Motor neuron (in vitro differentiated cells): ENCODE data around the gene TMEM163. TPM values are rescaled to one million over a fixed set of nuclear protein-coding genes. Genes with fewer than 3 reads are reported as not detected.
"Not testable (repeated sequence)": the region's sequence is repeated elsewhere in the genome, so short reads cannot be mapped to it uniquely, and the experiment has no call there.

Source experiments
- ATAC-seq, 8 experiments: fragments of 200-7000 bp; cut with Tn5 transposase; replicated peaks in 6 of 8; 2 replicates each; pipeline ENCODE4 v1.8.0; 2021; ENCODE audit warnings: mild to moderate bottlenecking in 8 of 8, moderate library complexity in 8 of 8
- H3K27ac ChIP-seq, 2 donors: fragments of 250-450 bp; sonication (Bioruptor Pico); 2 replicates each; pipeline ENCODE4 v1.9.0; 2021; ENCODE audit warnings: antibody characterized with exemption in 2 of 2, mild to moderate bottlenecking in 2 of 2, moderate library complexity in 1 of 2
- H3K4me1 ChIP-seq, 2 donors: fragments of 250-450 bp; sonication (Bioruptor Pico); replicated peaks in 1 of 2; 2 replicates each; pipeline ENCODE4 v1.6.1; 2021; ENCODE audit warnings: antibody characterized with exemption in 2 of 2, mild to moderate bottlenecking in 2 of 2, moderate library complexity in 1 of 2
- H3K4me3 ChIP-seq, 5 donors: fragments of 250-450 bp; sonication (Bioruptor Pico); 2 replicates each; pipeline ENCODE4 v1.9.0; 2021; ENCODE audit warnings: antibody characterized with exemption in 5 of 5, mild to moderate bottlenecking in 5 of 5, moderate library complexity in 4 of 5
- WGBS, 10 experiments: fragments of 450-650 bp; shearing (Covaris generic); methylation state at CpG; one replicate each; pipeline ENCODE4 v1.0.0; 2022; 5-methylcytosine and 5-hydroxymethylcytosine counted together
- in situ Hi-C, 9 experiments: fragments of 400-800 bp; cut with MboI; loops; one replicate each; pipeline ENCODE4 v1.15.0; 2021; ENCODE audit warnings: low sequenced_read_pairs in 9 of 9, low pct_unique_long_range_greater_than_20kb in 2 of 9; ENCODE audit not compliant: unreplicated experiment in 9 of 9
- total RNA-seq, 8 experiments: library from RNA; unstranded; fragments of 300-600 nt; gene quantifications; 2 replicates each; pipeline versions ENCODE4 v1.2.3 to v1.2.4, GENCODE V29; 2022

The TMEM163 gene
- total RNA-seq, 8 experiments from 2014 or later: 0.31 to 11.2 (median 0.87) TPM

DNA sequence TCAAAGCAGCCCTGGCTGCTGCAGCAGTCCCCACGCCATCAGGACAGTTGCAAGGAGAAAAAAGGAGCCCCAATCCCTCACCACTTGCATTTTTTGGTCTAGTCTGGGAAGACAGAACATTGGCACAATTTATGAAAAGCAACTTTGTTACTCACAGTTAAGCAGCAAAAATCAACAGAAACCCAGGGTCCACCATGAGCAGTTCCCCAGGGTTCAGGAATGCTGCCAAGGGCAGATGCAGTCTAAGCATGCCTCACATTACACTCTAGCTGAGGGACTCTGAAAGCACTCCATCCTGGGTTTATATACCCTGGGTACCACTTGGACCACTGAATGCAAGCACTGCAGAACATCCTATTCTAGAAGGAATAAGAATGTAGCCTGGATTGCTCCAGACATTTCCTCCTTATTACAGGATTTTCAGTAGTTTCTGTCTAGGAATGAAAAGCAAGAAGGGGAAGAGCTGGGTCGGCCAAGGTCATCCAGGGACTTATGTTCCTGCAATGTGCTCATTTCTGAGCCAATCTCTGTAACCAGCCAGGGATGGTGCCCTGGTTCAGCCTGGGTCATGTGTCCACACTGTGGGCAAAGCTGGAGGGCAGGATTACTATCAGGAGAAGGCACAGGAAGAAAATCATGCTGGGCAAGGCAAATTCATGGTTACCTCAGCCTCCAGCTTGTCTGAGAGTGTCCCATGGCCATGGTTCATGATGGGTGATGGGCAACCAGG, 19.5 kb upstream of the TMEM163 start:
- Histone ChIP-seq H3K4me3 (no peak overlapping the region), H3K4me1 (no peaks in the 10 kb centered on the region), H3K27ac (no peak overlapping the region)
- in situ Hi-C loops: no loop called here
- 0 to 100% (median 80%) methylated on average over 1 to 2 of the region's 2 CpGs; no CpG with 5 or more reads in 2 of the 10 experiments for WGBS, 10 experiments
- peak in 1 of 8 experiments; percentile 63 for ATAC-seq

DNA sequence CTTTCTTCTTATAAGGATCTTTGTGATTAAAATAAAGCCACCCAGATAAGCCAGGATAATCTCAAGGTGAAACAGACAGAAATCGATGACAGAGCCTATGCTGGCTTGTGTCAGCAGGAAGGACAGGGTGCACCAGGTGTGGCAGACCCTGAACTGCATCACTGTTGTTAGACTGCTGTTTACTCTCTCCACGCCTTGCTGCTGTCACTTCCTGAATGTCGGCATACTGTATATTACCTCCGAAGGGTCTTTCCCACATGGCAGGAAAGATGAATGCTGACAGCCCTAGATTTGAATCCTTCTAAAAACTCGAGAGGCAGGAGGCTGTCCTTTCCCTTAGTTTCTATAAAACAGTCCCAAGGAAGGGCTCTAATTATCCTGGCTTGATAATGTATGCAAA, 18.9 kb upstream of the TMEM163 start:
- no peak overlapping the region for H3K4me3 ChIP-seq
- ATAC-seq: no peak
- WGBS, 10 experiments: 13 to 100% (median 63%) methylated on average over 1 to 5 of the region's 5 CpGs; no CpG with 5 or more reads in 2 of the 10 experiments
- in situ Hi-C loops: no loop called here
- no peak overlapping the region for H3K27ac ChIP-seq
- H3K4me1 ChIP-seq: no peaks in the 10 kb centered on the region

DNA sequence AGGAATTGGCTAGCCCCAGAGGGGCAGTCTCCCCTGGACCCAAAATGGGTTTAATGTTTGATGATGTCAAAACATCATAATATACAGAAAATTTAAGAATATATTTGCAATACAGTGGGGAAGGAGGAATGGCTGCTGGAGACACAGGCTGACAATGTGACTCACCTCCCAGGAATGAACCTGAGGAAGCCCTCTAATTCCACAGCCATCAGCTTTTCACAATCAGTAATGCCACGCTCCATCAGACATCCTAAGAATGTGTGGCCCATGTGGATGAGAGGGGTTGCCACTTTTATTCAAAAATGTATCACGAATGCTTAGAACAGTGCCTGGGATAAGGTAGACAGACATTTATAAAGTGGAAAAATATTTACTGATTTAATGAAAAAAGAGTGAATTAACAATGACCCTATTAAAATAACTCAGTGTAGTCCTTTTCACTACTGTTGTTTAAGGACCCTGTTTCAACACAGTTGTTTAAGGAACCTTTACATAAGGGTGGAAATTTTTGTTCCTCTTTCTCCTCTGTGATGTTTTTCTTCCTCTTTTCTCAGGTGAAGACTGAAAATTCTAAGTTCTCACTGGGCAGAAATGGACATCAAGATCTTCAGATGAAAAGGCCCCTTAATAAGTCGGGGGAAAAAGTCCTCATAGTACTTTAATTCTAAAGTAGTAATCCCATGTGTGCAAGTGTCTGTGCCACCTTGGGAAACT, 17.5 kb upstream of the TMEM163 start:
- 13 to 100% (median 71%) methylated on average over 1 to 3 of the region's 3 CpGs; no CpG with 5 or more reads in 1 of the 10 experiments for WGBS, 10 experiments
- H3K4me3 ChIP-seq: no peak overlapping the region
- H3K4me1 ChIP-seq: no peaks in the 10 kb centered on the region
- in situ Hi-C loops: no loop called here
- no peak overlapping the region for H3K27ac ChIP-seq
- ATAC-seq: peak in 2 of 8 experiments; percentile 33 to 41

GRCh38 chr2:134728163-134728562, 9.4 kb upstream of the TMEM163 start:
- in situ Hi-C loops: no loop called here
- Histone ChIP-seq H3K27ac (no peak overlapping the region), H3K4me1 (peaks cover 0 to 3% of the 10 kb centered on the region in 2 donors), H3K4me3 (no peak overlapping the region)
- 20 to 100% (median 63%) methylated on average over 1 to 3 of the region's 3 CpGs for WGBS, 10 experiments
- ATAC-seq: no peak

DNA sequence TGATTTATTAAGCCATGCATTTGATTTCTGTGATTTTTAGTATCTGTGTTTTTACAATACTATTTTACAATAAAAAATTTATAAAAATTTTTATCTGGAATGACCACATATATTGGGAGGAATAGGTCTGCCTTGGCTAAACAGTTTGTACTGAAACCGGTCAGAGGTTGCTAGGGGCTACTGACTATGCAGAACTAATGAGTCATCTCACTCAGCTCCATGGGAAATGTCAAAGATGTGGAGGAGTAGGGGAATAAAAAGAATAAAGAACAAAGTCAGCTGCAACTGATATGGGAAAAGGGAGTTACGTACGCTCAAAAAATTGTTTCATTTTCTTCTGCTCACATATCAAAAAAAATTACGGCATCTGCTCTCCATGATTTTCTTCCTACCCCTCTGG, 8.6 kb upstream of the TMEM163 start:
- in situ Hi-C loops: no loop called here
- peak in 7 of 8 experiments; percentile 68 to 97 (median 78) for ATAC-seq
- WGBS, 10 experiments: 0 to 80% (median 60%) methylated on average over 1 to 4 of the region's 4 CpGs; no CpG with 5 or more reads in 1 of the 10 experiments
- Histone ChIP-seq H3K4me1 (peaks cover 0 to 3% of the 10 kb centered on the region in 2 donors), H3K27ac (no peak overlapping the region), H3K4me3 (no peak overlapping the region)

GRCh38 chr2:134726645-134727044, 7.8 kb upstream of the TMEM163 start:
- Histone ChIP-seq H3K4me3 (no peak overlapping the region), H3K27ac (no peak overlapping the region), H3K4me1 (peaks cover 0 to 3% of the 10 kb centered on the region in 2 donors)
- peak in 2 of 8 experiments; percentile 22 to 90 for ATAC-seq
- in situ Hi-C loops: no loop called here

GRCh38 chr2:134725876-134726275, 7.1 kb upstream of the TMEM163 start:
- H3K27ac ChIP-seq: no peak overlapping the region
- peaks cover 0 to 3% of the 10 kb centered on the region in 2 donors for H3K4me1 ChIP-seq
- ATAC-seq: peak in 1 of 8 experiments; percentile 34
- in situ Hi-C loops: no loop called here
- no peak overlapping the region for H3K4me3 ChIP-seq

DNA sequence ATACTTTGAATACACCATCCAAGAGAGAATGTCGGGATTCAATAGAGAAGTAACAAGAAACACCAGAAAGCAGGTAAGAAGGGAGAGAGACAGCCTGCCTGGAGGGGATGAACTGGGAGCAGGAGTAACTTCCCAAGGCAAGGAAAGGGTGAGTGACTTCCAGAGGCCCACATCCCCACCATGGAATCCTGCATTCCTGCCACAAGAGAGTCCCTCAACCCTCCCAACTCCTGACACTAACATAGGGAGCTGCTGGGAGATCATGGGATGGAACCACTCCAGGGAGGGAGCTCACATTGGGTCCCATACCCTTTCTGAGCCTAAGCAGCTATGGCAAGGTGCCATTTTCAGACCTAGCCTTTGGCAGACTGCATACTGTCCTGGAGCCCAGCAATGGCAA, 5.5 kb upstream of the TMEM163 start:
- no peak for ATAC-seq
- in situ Hi-C loops: no loop called here
- WGBS, 10 experiments: 30 to 100% (median 89%) methylated on average over 1 of the region's 1 CpG; no CpG with 5 or more reads in 5 of the 10 experiments
- Histone ChIP-seq H3K4me1 (peaks cover 0 to 3% of the 10 kb centered on the region in 2 donors), H3K27ac (no peak overlapping the region), H3K4me3 (no peak overlapping the region)

GRCh38 chr2:134723742-134724141, 4.9 kb upstream of the TMEM163 start:
- in situ Hi-C loops, ATAC-seq, H3K4me1 ChIP-seq, H3K27ac ChIP-seq, H3K4me3 ChIP-seq: not testable (repeated sequence)
- 25 to 100% (median 56%) methylated on average over 1 to 2 of the region's 2 CpGs; no CpG with 5 or more reads in 2 of the 10 experiments for WGBS, 10 experiments

DNA sequence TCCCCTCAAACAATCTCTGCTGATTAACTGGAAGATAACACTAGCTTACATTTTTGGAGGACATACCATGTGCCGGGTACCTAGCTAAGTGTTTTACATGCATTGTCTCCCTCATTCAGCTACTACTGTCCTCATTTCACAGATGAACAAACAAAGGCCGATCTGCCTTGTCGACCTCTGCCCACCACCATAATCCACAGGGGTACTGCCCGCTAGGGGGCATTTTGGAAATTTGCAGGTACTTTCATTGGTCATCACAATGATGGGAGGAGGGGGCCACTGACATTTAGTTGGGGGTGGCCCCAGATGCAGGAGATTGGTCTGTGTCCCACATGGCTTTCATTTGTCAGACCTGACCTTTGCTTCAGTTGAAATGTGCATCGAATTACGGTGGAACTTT, 3.9 kb upstream of the TMEM163 start:
- H3K4me3 ChIP-seq: no peak overlapping the region
- in situ Hi-C loops: no loop called here
- no peak overlapping the region for H3K27ac ChIP-seq
- WGBS, 10 experiments: 7 to 73% (median 51%) methylated on average over 2 to 6 of the region's 6 CpGs; no CpG with 5 or more reads in 3 of the 10 experiments
- ATAC-seq: no peak
- H3K4me1 ChIP-seq: peaks cover 0 to 4% of the 10 kb centered on the region in 2 donors

GRCh38 chr2:134721596-134721995, 2.8 kb upstream of the TMEM163 start:
- Histone ChIP-seq H3K27ac (no peak overlapping the region), H3K4me1 (peaks cover 0 to 3% of the 10 kb centered on the region in 2 donors), H3K4me3 (no peak overlapping the region)
- 14 to 100% (median 81%) methylated on average over 1 to 4 of the region's 4 CpGs; no CpG with 5 or more reads in 3 of the 10 experiments for WGBS, 10 experiments
- in situ Hi-C loops: no loop called here
- ATAC-seq: no peak

- ATAC-seq: peak; percentile 49 to 71 (median 62)
- peak overlapping the region; percentile 35 to 77 (median 37) for H3K4me3 ChIP-seq
- WGBS, 10 experiments: 0 to 1% (median 0%) methylated on average over 3 to 38 of the region's 91 CpGs; no CpG with 5 or more reads in 4 of the 10 experiments
- in situ Hi-C loops: no loop called here
- no peak overlapping the region for H3K27ac ChIP-seq
- H3K4me1 ChIP-seq: peaks cover 0 to 3% of the 10 kb centered on the region in 2 donors
These were observed 580 bp downstream of the TMEM163 start for GRCh38 chr2:134718023-134718816.
